Brain microvascular endothelial cell (primary cell): Measurements from ENCODE around the gene TENT4A.

Experiments used
- DNase-seq: peaks from one replicate; pipeline ENCODE4 v3.0.0-alpha.2; 2020
- H3K27ac ChIP-seq: fragments of 250-450 bp; sonication (Bioruptor Pico); 2 replicates; pipeline ENCODE4 v1.5.1; 2020; ENCODE audit warnings: mild to moderate bottlenecking, moderate library complexity
- H3K27me3 ChIP-seq: fragments of 250-450 bp; sonication (Bioruptor Pico); replicated peaks from 2 replicates; pipeline ENCODE4 v1.5.1; 2020; ENCODE audit warnings: mild to moderate bottlenecking
- H3K36me3 ChIP-seq: fragments of 250-450 bp; sonication (Bioruptor Pico); replicated peaks from 2 replicates; pipeline ENCODE4 v1.5.1; 2020; ENCODE audit warnings: mild to moderate bottlenecking
- H3K4me3 ChIP-seq: 2 replicates; pipeline ENCODE4 v1.5.1; 2011; ENCODE audit warnings: low read depth, mild to moderate bottlenecking, control low read depth, low read length, moderate library complexity
- in situ Hi-C: cut with HindIII; loops from 2 replicates; pipeline ENCODE4 v1.10.0; 2017; ENCODE audit warnings: low sequenced_read_pairs, low pct_ligation_motif_present
- TF ChIP-seq, protein P1 (sequence below): IDR thresholded peaks from 2 replicates; pipeline ENCODE4 v1.5.1; 2011; ENCODE audit warnings: low read depth, mild to moderate bottlenecking, moderate library complexity, low read length, control low read depth, inconsistent platforms; ENCODE audit errors: missing control alignments

The TENT4A gene

DNA sequence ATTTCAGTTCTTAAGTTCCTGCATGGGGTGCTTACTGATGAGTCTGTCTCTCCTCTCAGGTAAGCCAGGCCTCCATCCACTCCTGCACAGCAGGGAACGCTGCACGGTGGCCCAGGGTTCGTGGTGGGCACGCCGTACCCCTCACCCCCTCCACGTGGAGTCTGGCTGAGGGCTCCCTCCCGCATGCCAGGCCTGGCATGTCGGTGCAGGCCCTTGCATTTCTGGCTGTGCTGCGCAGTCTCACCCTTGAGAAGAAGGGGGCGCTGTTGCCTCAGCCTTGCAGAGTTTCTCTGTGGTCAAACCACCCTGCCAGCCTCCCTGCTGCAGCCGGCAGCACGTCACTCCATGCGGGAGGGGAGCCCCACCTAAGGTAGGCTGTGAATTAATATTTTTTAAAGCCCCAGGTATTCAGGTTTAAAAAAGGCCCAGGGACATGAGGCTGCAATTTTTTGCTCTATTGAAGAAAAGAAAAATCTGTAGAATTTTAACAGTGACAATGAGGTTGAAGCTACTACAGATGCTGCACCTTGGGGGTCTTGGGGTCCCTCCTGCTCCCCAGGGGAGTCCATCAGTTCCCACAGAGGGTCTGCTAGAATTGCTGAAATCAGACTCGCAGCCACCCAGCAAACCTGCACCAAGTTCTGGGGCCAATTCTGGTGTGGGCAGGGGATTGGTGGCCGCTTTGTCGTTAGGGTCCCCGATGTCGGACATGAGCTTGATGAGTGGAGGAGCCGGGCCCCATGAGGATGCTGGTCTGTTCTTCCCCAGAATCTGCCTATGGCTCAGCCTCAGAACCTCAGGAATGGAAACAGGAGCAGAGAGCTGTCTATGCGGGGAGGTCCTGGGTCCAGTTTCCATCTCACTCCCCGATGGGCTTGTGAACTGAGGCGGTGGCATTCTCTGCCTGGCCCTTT is 52.6 kb downstream of the TENT4A start:
- Histone ChIP-seq H3K36me3 (no peaks in the 10 kb centered on the region), H3K4me3 (no peak overlapping the region), H3K27ac (no peak overlapping the region), H3K27me3 (no peaks in the 10 kb centered on the region)
- TF ChIP-seq, protein P1, sequence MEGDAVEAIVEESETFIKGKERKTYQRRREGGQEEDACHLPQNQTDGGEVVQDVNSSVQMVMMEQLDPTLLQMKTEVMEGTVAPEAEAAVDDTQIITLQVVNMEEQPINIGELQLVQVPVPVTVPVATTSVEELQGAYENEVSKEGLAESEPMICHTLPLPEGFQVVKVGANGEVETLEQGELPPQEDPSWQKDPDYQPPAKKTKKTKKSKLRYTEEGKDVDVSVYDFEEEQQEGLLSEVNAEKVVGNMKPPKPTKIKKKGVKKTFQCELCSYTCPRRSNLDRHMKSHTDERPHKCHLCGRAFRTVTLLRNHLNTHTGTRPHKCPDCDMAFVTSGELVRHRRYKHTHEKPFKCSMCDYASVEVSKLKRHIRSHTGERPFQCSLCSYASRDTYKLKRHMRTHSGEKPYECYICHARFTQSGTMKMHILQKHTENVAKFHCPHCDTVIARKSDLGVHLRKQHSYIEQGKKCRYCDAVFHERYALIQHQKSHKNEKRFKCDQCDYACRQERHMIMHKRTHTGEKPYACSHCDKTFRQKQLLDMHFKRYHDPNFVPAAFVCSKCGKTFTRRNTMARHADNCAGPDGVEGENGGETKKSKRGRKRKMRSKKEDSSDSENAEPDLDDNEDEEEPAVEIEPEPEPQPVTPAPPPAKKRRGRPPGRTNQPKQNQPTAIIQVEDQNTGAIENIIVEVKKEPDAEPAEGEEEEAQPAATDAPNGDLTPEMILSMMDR, result peak; percentile 89
- in situ Hi-C loops, result no loop called here
- DNase-seq, result peak; percentile 64

GRCh38 chr5:6766604-6767093 is 53.4 kb downstream of the TENT4A start:
- Histone ChIP-seq H3K36me3 (no peaks in the 10 kb centered on the region), H3K27ac (no peak overlapping the region), H3K27me3 (no peaks in the 10 kb centered on the region), H3K4me3 (no peak overlapping the region)
- TF ChIP-seq, protein P1, result no peak
- DNase-seq, result peak; percentile 30
- in situ Hi-C loops, result no loop called here

DNA sequence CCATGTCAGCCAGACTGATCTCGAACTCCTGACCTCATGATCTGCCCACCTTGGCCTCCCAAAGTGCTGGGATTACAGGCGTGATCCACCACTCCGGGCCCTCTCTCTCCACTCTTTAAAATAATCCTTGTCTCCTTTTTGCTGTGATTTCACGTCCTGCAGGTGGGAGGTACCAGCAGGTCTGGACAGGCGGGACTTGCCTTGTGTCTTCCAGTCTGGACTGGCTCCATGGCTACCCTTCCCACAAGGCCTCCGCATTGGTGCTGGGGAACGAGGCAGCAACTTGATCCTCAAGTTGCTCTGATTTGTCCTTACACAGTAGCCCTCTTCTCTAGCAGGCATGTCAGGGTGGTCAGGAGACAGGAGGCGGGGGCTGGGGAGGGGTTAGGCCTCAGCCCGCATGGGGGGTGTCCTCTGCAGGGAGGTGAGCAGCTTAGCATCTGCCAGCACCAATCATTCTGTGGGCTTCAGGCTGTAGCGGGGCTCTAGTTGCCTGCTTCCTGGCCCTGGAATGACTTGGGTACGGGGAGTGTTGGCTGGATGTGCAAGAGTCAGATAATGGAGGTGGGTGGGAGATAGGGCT is 54.3 kb downstream of the TENT4A start:
- no peaks in the 10 kb centered on the region for H3K36me3 ChIP-seq
- H3K27me3 ChIP-seq, result no peaks in the 10 kb centered on the region
- H3K27ac ChIP-seq, result no peak overlapping the region
- in situ Hi-C loops, result no loop called here
- no peak overlapping the region for H3K4me3 ChIP-seq
- TF ChIP-seq, protein P1, result no peak
- no peak for DNase-seq

GRCh38 chr5:6768590-6769230 is 55.5 kb downstream of the TENT4A start:
- no peak overlapping the region for H3K27ac ChIP-seq
- H3K36me3 ChIP-seq, result no peaks in the 10 kb centered on the region
- no peak overlapping the region for H3K4me3 ChIP-seq
- in situ Hi-C loops, result no loop called here
- no peak for DNase-seq
- H3K27me3 ChIP-seq, result no peaks in the 10 kb centered on the region
- TF ChIP-seq, protein P1, result no peak

DNA sequence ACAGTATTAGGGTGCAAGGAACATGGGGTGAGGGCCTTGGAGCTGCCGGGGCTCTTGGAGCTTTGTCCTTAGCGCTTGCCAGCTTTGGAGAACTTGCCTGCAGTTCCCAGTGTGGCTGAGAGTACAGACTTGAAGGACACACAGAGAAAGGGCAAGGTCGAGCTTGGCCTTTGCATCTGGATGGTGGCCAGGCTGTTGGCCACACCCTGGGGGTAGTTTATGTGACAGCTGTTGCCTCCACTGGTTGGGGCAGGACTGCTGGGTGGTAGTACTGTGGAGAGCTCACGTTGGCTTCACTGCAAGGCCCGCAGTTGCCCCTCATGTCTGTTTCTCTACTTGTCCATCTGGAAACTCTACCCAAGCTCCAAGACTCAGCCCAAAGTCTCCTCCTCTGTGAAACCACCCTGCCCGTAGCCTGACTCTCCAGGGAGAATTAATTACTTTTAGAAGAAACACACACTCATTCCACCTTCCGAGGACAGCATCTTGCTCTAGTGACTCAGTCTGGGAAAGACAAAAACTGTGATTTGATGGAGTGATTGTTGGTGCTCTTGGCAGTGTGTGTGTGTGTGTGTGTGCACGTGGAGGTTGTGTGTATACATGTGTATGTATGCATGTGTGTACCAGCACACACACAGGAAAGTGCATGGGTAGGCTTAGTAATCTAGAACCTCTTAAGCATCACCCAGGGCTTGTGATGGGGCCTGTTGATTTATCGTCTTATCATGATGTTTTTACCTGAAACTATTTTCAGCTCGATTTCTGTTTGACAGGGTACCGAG is 57.8 kb downstream of the TENT4A start:
- Histone ChIP-seq H3K27ac (no peak overlapping the region), H3K36me3 (no peaks in the 10 kb centered on the region), H3K4me3 (no peak overlapping the region), H3K27me3 (no peaks in the 10 kb centered on the region)
- TF ChIP-seq, protein P1, result no peak
- DNase-seq, result no peak
- in situ Hi-C loops, result no loop called here
